Natural killer cell (primary cell): Measurements from ENCODE around the gene USH2A. TPM values are rescaled to one million over a fixed set of nuclear protein-coding genes. Genes with fewer than 3 reads are reported as not detected.

Experiments
- ATAC-seq, 3 donors: fragments of 150-1000 bp in 2 of 3; fragments of 200-7000 bp in 1 of 3; cut with Tn5 transposase; 1 replicate in 1 of 3; 2 replicates in 2 of 3; pipeline ENCODE4 v1.10.0; 2021; ENCODE audit warnings: mild to moderate bottlenecking in 2 of 3, moderate library complexity in 2 of 3
- DNase-seq, 2 donors: peaks; one replicate each; pipeline versions ENCODE4 v3.0.0 to v3.0.0-alpha.2; 2013 to 2021; ENCODE audit warnings: mixed read lengths in 1 of 2
- H3K27ac ChIP-seq: one replicate; pipeline ENCODE4 v1.5.1; 2013; ENCODE audit warnings: mild to moderate bottlenecking, low read length
- H3K27me3 ChIP-seq: one replicate; pipeline ENCODE4 v1.6.1; 2013; ENCODE audit warnings: low read length; ENCODE audit not compliant: control insufficient read depth, insufficient read depth
- H3K36me3 ChIP-seq: one replicate; pipeline ENCODE4 v1.6.1; 2013; ENCODE audit warnings: low read length; ENCODE audit not compliant: control insufficient read depth, insufficient read depth
- H3K4me1 ChIP-seq: one replicate; pipeline ENCODE4 v1.6.1; 2013; ENCODE audit warnings: low read length; ENCODE audit not compliant: control insufficient read depth, insufficient read depth
- H3K4me3 ChIP-seq: one replicate; pipeline ENCODE4 v1.5.1; 2013; ENCODE audit warnings: low read length
- H3K9me3 ChIP-seq: one replicate; pipeline ENCODE4 v1.6.1; 2013; ENCODE audit warnings: low read length; ENCODE audit not compliant: control insufficient read depth, insufficient read depth
- H3K27ac Mint-ChIP-seq, 2 donors: one replicate each; pipeline ENCODE4 v1.8.0; 2022; ENCODE audit warnings: mild to moderate bottlenecking in 2 of 2, mixed read lengths in 2 of 2, moderate library complexity in 1 of 2
- H3K27me3 Mint-ChIP-seq, 2 donors: one replicate each; pipeline ENCODE4 v1.8.0; 2022; ENCODE audit warnings: low read depth in 2 of 2, mixed read lengths in 2 of 2
- H3K36me3 Mint-ChIP-seq: one replicate; pipeline ENCODE4 v1.8.0; 2022; ENCODE audit warnings: mixed read lengths
- H3K4me1 Mint-ChIP-seq, 2 donors: one replicate each; pipeline ENCODE4 v1.8.0; 2022; ENCODE audit warnings: mixed read lengths in 2 of 2
- H3K4me3 Mint-ChIP-seq: one replicate; pipeline ENCODE4 v1.8.0; 2022; ENCODE audit warnings: mild to moderate bottlenecking, moderate library complexity, mixed read lengths
- H3K9me3 Mint-ChIP-seq, 2 donors: one replicate each; pipeline ENCODE4 v1.8.0; 2022; ENCODE audit warnings: mixed read lengths in 2 of 2
- WGBS: methylation state at CpG from one replicate; pipeline ENCODE4 v1.1.7; 2013; ENCODE audit warnings: missing lambda C conversion rate; ENCODE audit not compliant: insufficient coverage; 5-methylcytosine and 5-hydroxymethylcytosine counted together
- intact Hi-C: fragments of 100-400 bp; cut with micrococcal nuclease; formaldehyde crosslinking; loops from one replicate; pipeline ENCODE4 v1.14.2; 2022
- total RNA-seq, 4 donors: library from RNA; stranded (reverse); fragments of 120-200 nt in 1 of 4; gene quantifications; one replicate each; pipeline versions ENCODE4 v1.2.3 to v1.2.4, GENCODE V29; 2013 to 2022
- TF ChIP-seq, protein P1 (sequence below): fragments of 200-600 bp; IDR thresholded peaks from one replicate; pipeline ENCODE4 v1.8.0; 2022; ENCODE audit warnings: antibody characterized with exemption

USH2A gene
- total RNA-seq, 3 donors from 2014 or later (not counting 1 experiment from before 2014, with no cell fraction given), result not detected

- Mint-ChIP-seq H3K4me1 (no peaks in the 10 kb centered on the region), H3K27me3 (no peaks in the 10 kb centered on the region), H3K9me3 (peaks cover 2 to 3% of the 10 kb centered on the region in 2 donors), H3K27ac (no peak overlapping the region), H3K4me3 (no peak overlapping the region), H3K36me3 (no peaks in the 10 kb centered on the region)
- intact Hi-C loops, result no loop called here
- H3K9me3 ChIP-seq, result no peaks in the 10 kb centered on the region
- H3K27me3 ChIP-seq, result no peaks in the 10 kb centered on the region
- TF ChIP-seq, protein P1, sequence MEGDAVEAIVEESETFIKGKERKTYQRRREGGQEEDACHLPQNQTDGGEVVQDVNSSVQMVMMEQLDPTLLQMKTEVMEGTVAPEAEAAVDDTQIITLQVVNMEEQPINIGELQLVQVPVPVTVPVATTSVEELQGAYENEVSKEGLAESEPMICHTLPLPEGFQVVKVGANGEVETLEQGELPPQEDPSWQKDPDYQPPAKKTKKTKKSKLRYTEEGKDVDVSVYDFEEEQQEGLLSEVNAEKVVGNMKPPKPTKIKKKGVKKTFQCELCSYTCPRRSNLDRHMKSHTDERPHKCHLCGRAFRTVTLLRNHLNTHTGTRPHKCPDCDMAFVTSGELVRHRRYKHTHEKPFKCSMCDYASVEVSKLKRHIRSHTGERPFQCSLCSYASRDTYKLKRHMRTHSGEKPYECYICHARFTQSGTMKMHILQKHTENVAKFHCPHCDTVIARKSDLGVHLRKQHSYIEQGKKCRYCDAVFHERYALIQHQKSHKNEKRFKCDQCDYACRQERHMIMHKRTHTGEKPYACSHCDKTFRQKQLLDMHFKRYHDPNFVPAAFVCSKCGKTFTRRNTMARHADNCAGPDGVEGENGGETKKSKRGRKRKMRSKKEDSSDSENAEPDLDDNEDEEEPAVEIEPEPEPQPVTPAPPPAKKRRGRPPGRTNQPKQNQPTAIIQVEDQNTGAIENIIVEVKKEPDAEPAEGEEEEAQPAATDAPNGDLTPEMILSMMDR, result no peak
- H3K4me3 ChIP-seq, result no peak overlapping the region
- H3K36me3 ChIP-seq, result no peaks in the 10 kb centered on the region
- ATAC-seq, result no peak
- H3K4me1 ChIP-seq, result no peaks in the 10 kb centered on the region
- DNase-seq, result no peak
- H3K27ac ChIP-seq, result no peak overlapping the region
- no CpG with 5 or more reads among the region's 2 CpGs for WGBS
Observed at GRCh38 chr1:216420263-216420662, 3.0 kb downstream of the USH2A start.

GRCh38 chr1:216416488-216416887, 6.8 kb downstream of the USH2A start:
- peaks cover 3 to 4% of the 10 kb centered on the region in 2 donors for H3K9me3 Mint-ChIP-seq
- no peaks in the 10 kb centered on the region for H3K36me3 Mint-ChIP-seq
- 67% methylated on average over 1 of the region's 1 CpG for WGBS
- Histone ChIP-seq H3K27ac (no peak overlapping the region), H3K4me3 (no peak overlapping the region), H3K27me3 (no peaks in the 10 kb centered on the region), H3K9me3 (no peaks in the 10 kb centered on the region), H3K36me3 (no peaks in the 10 kb centered on the region), H3K4me1 (no peaks in the 10 kb centered on the region)
- intact Hi-C loops, result no loop called here
- H3K27ac Mint-ChIP-seq, result no peak overlapping the region
- H3K4me3 Mint-ChIP-seq, result no peak overlapping the region
- no peak for ATAC-seq
- no peak for DNase-seq
- no peaks in the 10 kb centered on the region for H3K27me3 Mint-ChIP-seq
- TF ChIP-seq, protein P1, result no peak
- no peaks in the 10 kb centered on the region for H3K4me1 Mint-ChIP-seq

DNA sequence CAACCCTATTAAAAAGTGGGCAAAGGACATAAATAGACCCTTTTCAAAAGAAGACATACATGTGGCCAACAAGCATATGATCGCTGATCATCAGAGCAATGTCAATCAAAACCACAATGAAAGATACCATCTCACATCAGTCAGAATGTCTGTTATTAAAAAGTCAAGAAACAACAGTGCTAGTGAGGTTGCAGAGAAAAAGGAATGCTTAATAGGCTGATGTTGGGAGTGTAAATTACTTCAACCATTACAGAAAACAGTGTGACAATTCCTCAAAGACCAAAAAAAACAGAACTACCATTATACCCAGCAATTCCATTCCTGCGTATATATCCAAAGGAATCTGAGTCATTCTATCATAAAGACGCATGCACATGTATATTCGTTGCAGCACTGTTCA, 13.2 kb downstream of the USH2A start:
- 90% methylated on average over 4 of the region's 4 CpGs for WGBS
- Mint-ChIP-seq H3K36me3 (no peaks in the 10 kb centered on the region), H3K27me3 (no peaks in the 10 kb centered on the region), H3K27ac (no peak overlapping the region), H3K9me3 (peaks cover 12 to 17% of the 10 kb centered on the region in 2 donors), H3K4me1 (no peaks in the 10 kb centered on the region), H3K4me3 (no peak overlapping the region)
- Histone ChIP-seq H3K9me3 (no peaks in the 10 kb centered on the region), H3K4me3 (no peak overlapping the region), H3K36me3 (no peaks in the 10 kb centered on the region), H3K27ac (no peak overlapping the region), H3K27me3 (no peaks in the 10 kb centered on the region), H3K4me1 (no peaks in the 10 kb centered on the region)
- TF ChIP-seq, protein P1, result no peak
- DNase-seq (no peak), ATAC-seq (no peak)
- intact Hi-C loops, result no loop called here

GRCh38 chr1:216390956-216391355, 32.3 kb downstream of the USH2A start:
- peaks cover 11 to 16% of the 10 kb centered on the region in 2 donors for H3K9me3 Mint-ChIP-seq
- no peaks in the 10 kb centered on the region for H3K27me3 ChIP-seq
- no peak overlapping the region for H3K4me3 Mint-ChIP-seq
- TF ChIP-seq, protein P1, result no peak
- H3K27ac Mint-ChIP-seq, result no peak overlapping the region
- H3K27ac ChIP-seq, result no peak overlapping the region
- no peaks in the 10 kb centered on the region for H3K27me3 Mint-ChIP-seq
- ATAC-seq (no peak), DNase-seq (no peak)
- H3K9me3 ChIP-seq, result no peaks in the 10 kb centered on the region
- WGBS, result 65% methylated on average over 2 of the region's 3 CpGs
- intact Hi-C loops, result no loop called here
- no peak overlapping the region for H3K4me3 ChIP-seq
- H3K4me1 Mint-ChIP-seq, result no peaks in the 10 kb centered on the region
- H3K4me1 ChIP-seq, result no peaks in the 10 kb centered on the region
- no peaks in the 10 kb centered on the region for H3K36me3 ChIP-seq
- no peaks in the 10 kb centered on the region for H3K36me3 Mint-ChIP-seq
